ENCODE measurements around the gene CDKAL1.

GRCh38 chr6:20943922-20944321 is 409.7 kb downstream of the CDKAL1 start:
- TF ChIP-seq ZNF384 (IDR thresholded peaks at IDR 0.05) (no peak), ELF4 (IDR thresholded peaks at IDR 0.05) (no peak), ARNT (IDR thresholded peaks at IDR 0.05) (no peak), BHLHE40 (IDR thresholded peaks at IDR 0.05; ENCODE audit: borderline replicate concordance) (no peak), FOXA1 (IDR thresholded peaks at IDR 0.05) (no peak)
